Suprapubic skin (tissue), 4 donors: ENCODE measurements around the gene BRINP2.

Experiments used
- POLR2A ChIP-seq, 2 donors: fragments of 450-650 bp; IDR thresholded peaks; one replicate each; pipeline ENCODE4 v1.6.1; 2017; ENCODE audit warnings: antibody characterized with exemption in 2 of 2, mild to moderate bottlenecking in 2 of 2, moderate library complexity in 2 of 2
- POLR2AphosphoS5 ChIP-seq, 3 donors: sonication (generic); formaldehyde crosslinking; IDR thresholded peaks; one replicate each; pipeline ENCODE4 v1.6.1; 2017; ENCODE audit warnings: antibody characterized with exemption in 3 of 3
- TF ChIP-seq, protein P1 (sequence below), 2 donors: fragments of 200-600 bp in 1 of 2; fragments of 450-650 bp in 1 of 2; sonication (generic) in 1 of 2; IDR thresholded peaks; one replicate each; pipeline ENCODE4 v1.5.1; 2016 to 2019; ENCODE audit warnings: antibody characterized with exemption in 2 of 2, mild to moderate bottlenecking in 1 of 2, moderate library complexity in 1 of 2

DNA sequence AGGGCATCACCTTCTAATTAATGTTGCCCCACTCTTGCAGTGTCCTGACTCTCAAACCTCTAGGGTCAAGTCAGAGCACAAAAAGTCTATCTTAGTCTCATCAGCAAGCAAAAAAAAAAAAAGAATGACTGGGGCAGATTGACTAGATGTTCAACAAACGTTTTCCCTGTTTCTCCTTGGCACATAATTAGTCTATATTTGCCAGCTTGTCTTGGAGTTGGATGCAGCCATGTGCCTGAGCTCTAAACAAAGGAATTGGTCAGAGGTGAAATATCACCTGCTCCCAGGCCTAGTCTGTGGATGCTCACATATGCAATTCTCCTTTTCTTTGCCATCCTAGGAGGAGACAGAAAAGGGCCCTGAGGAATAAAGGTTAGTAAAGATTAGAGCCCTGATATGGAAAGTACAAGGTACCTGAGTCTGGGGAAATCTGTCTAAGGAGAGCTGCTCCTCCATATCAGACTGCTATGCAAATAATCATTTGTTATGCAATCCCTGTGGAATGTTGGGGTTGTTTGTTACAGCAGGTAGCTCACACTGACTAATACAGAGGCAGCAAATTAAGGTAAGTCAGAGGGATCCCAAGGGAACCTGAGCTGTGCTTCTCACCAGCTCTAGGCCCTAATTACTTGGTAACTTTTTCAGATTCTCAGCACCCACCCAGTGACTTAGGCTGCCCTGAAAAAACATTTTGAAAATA lies 130.8 kb downstream of the BRINP2 start:
- TF ChIP-seq, protein P1, sequence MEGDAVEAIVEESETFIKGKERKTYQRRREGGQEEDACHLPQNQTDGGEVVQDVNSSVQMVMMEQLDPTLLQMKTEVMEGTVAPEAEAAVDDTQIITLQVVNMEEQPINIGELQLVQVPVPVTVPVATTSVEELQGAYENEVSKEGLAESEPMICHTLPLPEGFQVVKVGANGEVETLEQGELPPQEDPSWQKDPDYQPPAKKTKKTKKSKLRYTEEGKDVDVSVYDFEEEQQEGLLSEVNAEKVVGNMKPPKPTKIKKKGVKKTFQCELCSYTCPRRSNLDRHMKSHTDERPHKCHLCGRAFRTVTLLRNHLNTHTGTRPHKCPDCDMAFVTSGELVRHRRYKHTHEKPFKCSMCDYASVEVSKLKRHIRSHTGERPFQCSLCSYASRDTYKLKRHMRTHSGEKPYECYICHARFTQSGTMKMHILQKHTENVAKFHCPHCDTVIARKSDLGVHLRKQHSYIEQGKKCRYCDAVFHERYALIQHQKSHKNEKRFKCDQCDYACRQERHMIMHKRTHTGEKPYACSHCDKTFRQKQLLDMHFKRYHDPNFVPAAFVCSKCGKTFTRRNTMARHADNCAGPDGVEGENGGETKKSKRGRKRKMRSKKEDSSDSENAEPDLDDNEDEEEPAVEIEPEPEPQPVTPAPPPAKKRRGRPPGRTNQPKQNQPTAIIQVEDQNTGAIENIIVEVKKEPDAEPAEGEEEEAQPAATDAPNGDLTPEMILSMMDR (IDR thresholded peaks at IDR 0.05): no peak
- TF ChIP-seq POLR2AphosphoS5 (IDR thresholded peaks at IDR 0.05) (no peak), POLR2A (IDR thresholded peaks at IDR 0.05) (no peak)
